ENCODE measurements around the gene CCDC73. TPM values are rescaled to one million over a fixed set of nuclear protein-coding genes. Genes with fewer than 3 reads are reported as not detected.

The CCDC73 gene
- total RNA-seq, 1 donor: not detected

- no peaks in the 10 kb centered on the region for H3K9me3 ChIP-seq (ENCODE audit: low read depth, low read length)
- no peak overlapping the region for H3K27ac ChIP-seq (ENCODE audit: low read depth, low read length)
- H3K79me2 ChIP-seq (ENCODE audit: insufficient read depth, low read length): no peaks in the 10 kb centered on the region
- no peaks in the 10 kb centered on the region for H3K27me3 ChIP-seq (ENCODE audit: insufficient read depth, low read length)
- TF ChIP-seq CTCF (IDR thresholded peaks at IDR 0.05; ENCODE audit: extremely low read depth, low read depth, low read length): no peak
- no peaks in the 10 kb centered on the region for H3K4me1 ChIP-seq (ENCODE audit: insufficient read depth, low read length)
- H4K20me1 ChIP-seq (ENCODE audit: insufficient read depth, low read length): no peaks in the 10 kb centered on the region
- no peaks in the 10 kb centered on the region for H3K36me3 ChIP-seq (ENCODE audit: insufficient read depth, low read length)
- H2AFZ ChIP-seq (ENCODE audit: low read length): no peak overlapping the region
- DNase-seq (ENCODE audit: insufficient read length, low spot score, missing footprints): no peak
- H3K4me3 ChIP-seq (ENCODE audit: insufficient read depth, low read length): no peak overlapping the region
- no peak overlapping the region for H3K4me2 ChIP-seq (ENCODE audit: insufficient read depth, low read length)
Observed at GRCh38 chr11:32643526-32643925, 150.9 kb downstream of the CCDC73 start.

- Histone ChIP-seq H3K27ac (ENCODE audit: low read depth, low read length) (no peak overlapping the region), H2AFZ (ENCODE audit: low read length) (no peak overlapping the region), H3K36me3 (ENCODE audit: insufficient read depth, low read length) (no peaks in the 10 kb centered on the region), H3K4me3 (ENCODE audit: insufficient read depth, low read length) (no peak overlapping the region), H3K4me2 (ENCODE audit: insufficient read depth, low read length) (no peak overlapping the region), H3K27me3 (ENCODE audit: insufficient read depth, low read length) (no peaks in the 10 kb centered on the region), H3K79me2 (ENCODE audit: insufficient read depth, low read length) (no peaks in the 10 kb centered on the region), H3K9me3 (ENCODE audit: low read depth, low read length) (no peaks in the 10 kb centered on the region), H4K20me1 (ENCODE audit: insufficient read depth, low read length) (no peaks in the 10 kb centered on the region), H3K4me1 (ENCODE audit: insufficient read depth, low read length) (no peaks in the 10 kb centered on the region)
- TF ChIP-seq CTCF (IDR thresholded peaks at IDR 0.05; ENCODE audit: extremely low read depth, low read depth, low read length): no peak
- no peak for DNase-seq (ENCODE audit: insufficient read length, low spot score, missing footprints)
Observed at GRCh38 chr11:32641361-32641760, 153.1 kb downstream of the CCDC73 start.

GRCh38 chr11:32635819-32636218, 158.6 kb downstream of the CCDC73 start:
- H3K27me3 ChIP-seq (ENCODE audit: insufficient read depth, low read length): no peaks in the 10 kb centered on the region
- H3K4me2 ChIP-seq (ENCODE audit: insufficient read depth, low read length): no peak overlapping the region
- H2AFZ ChIP-seq (ENCODE audit: low read length): no peak overlapping the region
- no peak for DNase-seq (ENCODE audit: insufficient read length, low spot score, missing footprints)
- TF ChIP-seq CTCF (IDR thresholded peaks at IDR 0.05; ENCODE audit: extremely low read depth, low read depth, low read length): no peak
- no peaks in the 10 kb centered on the region for H3K4me1 ChIP-seq (ENCODE audit: insufficient read depth, low read length)
- H3K9me3 ChIP-seq (ENCODE audit: low read depth, low read length): no peaks in the 10 kb centered on the region
- no peaks in the 10 kb centered on the region for H4K20me1 ChIP-seq (ENCODE audit: insufficient read depth, low read length)
- H3K4me3 ChIP-seq (ENCODE audit: insufficient read depth, low read length): no peak overlapping the region
- H3K27ac ChIP-seq (ENCODE audit: low read depth, low read length): no peak overlapping the region
- no peaks in the 10 kb centered on the region for H3K36me3 ChIP-seq (ENCODE audit: insufficient read depth, low read length)
- no peaks in the 10 kb centered on the region for H3K79me2 ChIP-seq (ENCODE audit: insufficient read depth, low read length)

GRCh38 chr11:32630844-32631243, 163.6 kb downstream of the CCDC73 start:
- no peaks in the 10 kb centered on the region for H3K36me3 ChIP-seq (ENCODE audit: insufficient read depth, low read length)
- no peak overlapping the region for H2AFZ ChIP-seq (ENCODE audit: low read length)
- H3K4me2 ChIP-seq (ENCODE audit: insufficient read depth, low read length): no peak overlapping the region
- no peak for DNase-seq (ENCODE audit: insufficient read length, low spot score, missing footprints)
- no peaks in the 10 kb centered on the region for H3K9me3 ChIP-seq (ENCODE audit: low read depth, low read length)
- no peak for TF ChIP-seq CTCF (IDR thresholded peaks at IDR 0.05; ENCODE audit: extremely low read depth, low read depth, low read length)
- H3K4me3 ChIP-seq (ENCODE audit: insufficient read depth, low read length): no peak overlapping the region
- no peak overlapping the region for H3K27ac ChIP-seq (ENCODE audit: low read depth, low read length)
- no peaks in the 10 kb centered on the region for H3K27me3 ChIP-seq (ENCODE audit: insufficient read depth, low read length)
- H3K4me1 ChIP-seq (ENCODE audit: insufficient read depth, low read length): no peaks in the 10 kb centered on the region
- no peaks in the 10 kb centered on the region for H4K20me1 ChIP-seq (ENCODE audit: insufficient read depth, low read length)
- no peaks in the 10 kb centered on the region for H3K79me2 ChIP-seq (ENCODE audit: insufficient read depth, low read length)
